Measurements from ENCODE around the gene TEX47. TPM values are rescaled to one million over a fixed set of nuclear protein-coding genes. Genes with fewer than 3 reads are reported as not detected.

Gene TEX47
- total RNA-seq, 2 experiments from 2014 or later = not detected

DNA sequence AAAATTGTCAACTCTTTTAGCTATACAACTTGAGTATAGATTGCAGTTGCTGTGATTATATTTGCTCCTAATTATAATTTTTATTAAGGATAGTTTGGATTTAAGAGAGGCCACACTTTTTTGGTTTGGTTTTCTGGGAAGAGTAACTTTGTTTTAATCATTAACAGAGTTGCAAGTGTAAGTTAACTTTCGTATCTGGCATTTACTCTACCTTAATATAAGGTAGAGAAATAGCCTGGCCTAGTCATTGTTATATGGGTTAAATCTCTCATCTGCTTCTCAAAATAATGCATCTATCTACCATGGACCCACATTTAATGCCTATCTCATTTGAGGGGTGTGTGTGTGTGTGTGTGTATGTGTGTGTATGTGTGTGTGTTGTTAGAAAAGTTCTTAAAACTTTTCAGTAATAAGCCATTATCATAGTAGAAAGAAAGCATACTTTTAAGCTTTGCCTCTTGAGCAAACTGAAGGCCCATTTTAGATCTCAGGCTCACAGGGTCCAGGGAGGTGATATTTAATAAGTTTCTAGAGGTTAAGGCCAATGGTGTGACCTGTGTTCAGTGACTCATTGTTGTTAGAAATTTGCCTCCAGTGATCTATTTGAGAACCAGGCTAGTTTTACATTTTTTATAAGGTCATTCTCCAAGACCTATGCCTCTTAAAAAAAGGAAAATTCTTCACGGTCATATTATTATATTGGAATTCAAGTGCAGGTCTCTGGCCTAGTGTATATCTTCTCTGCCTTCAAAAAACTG lies 10.9 kb upstream of the TEX47 start:
- ChIA-PET POLR2A (interaction anchor here (0.5 kb wide), 1 partner anchor 1291 kb away, joined by 3 read pairs; no protein-coding TSS in a partner anchor), CTCF (ENCODE audit: unreplicated experiment) (no interaction called here)
- Histone ChIP-seq H3K4me1 (ENCODE audit: insufficient read depth, low read length, poor library complexity, severe bottlenecking) (no peaks in the 10 kb centered on the region), H4K20me1 (ENCODE audit: insufficient read depth, low read length) (no peaks in the 10 kb centered on the region), H3K4me3 (ENCODE audit: low read depth, low read length, poor library complexity, severe bottlenecking) (no peak overlapping the region), H3K79me2 (ENCODE audit: insufficient read depth, low read depth, low read length) (no peaks in the 10 kb centered on the region), H3K36me3 (ENCODE audit: insufficient read depth, low read length) (no peaks in the 10 kb centered on the region), H3K4me2 (ENCODE audit: low read length) (no peak overlapping the region), H3K9me3 (ENCODE audit: low read length) (no peaks in the 10 kb centered on the region), H3K9me2 (ENCODE audit: insufficient read depth, low read length) (no peaks in the 10 kb centered on the region), H3K27ac (ENCODE audit: low read depth, low read length, poor library complexity, severe bottlenecking) (no peak overlapping the region), H2AFZ (ENCODE audit: low read length) (no peak overlapping the region)
- DNase-seq (ENCODE audit: low spot score) = no peak
- BruUV-seq (replicated peaks) = no TSS peak
- intact Hi-C loops (cut with micrococcal nuclease; ENCODE audit: unreplicated experiment) = no loop called here
- TF ChIP-seq EZH2phosphoT487 (IDR thresholded peaks at IDR 0.05; ENCODE audit: borderline replicate concordance, low read depth, low read length) = no peak
- no peak for TF ChIP-seq CTCF (conservative IDR thresholded peaks at IDR 0.05; ENCODE audit: low read length)

DNA sequence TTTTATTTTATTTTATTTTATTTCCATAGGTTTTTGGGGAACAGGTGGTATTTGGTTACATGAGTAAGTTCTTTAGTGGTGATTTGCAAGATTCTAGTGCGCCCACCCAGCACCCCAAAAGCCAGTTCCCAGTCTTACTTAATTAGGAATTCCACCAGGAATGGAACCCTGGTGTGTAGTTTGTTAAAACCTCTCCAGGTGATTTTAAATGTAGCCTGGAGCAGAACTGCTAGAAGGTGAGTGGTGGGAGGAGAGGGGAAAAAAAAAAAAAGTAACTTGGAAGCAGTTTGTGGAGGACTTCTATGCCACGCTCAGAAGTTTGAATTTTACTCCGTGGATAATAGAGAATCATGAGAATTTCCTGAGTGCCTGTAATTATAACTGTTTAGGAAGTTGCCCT lies 5.5 kb upstream of the TEX47 start:
- Histone ChIP-seq H4K20me1 (ENCODE audit: insufficient read depth, low read length) (no peaks in the 10 kb centered on the region), H2AFZ (ENCODE audit: low read length) (no peak overlapping the region), H3K9me2 (ENCODE audit: insufficient read depth, low read length) (no peaks in the 10 kb centered on the region), H3K9me3 (ENCODE audit: low read length) (no peaks in the 10 kb centered on the region), H3K4me3 (ENCODE audit: low read depth, low read length, poor library complexity, severe bottlenecking) (no peak overlapping the region), H3K36me3 (ENCODE audit: insufficient read depth, low read length) (no peaks in the 10 kb centered on the region), H3K4me1 (ENCODE audit: insufficient read depth, low read length, poor library complexity, severe bottlenecking) (no peaks in the 10 kb centered on the region), H3K79me2 (ENCODE audit: insufficient read depth, low read depth, low read length) (no peaks in the 10 kb centered on the region), H3K4me2 (ENCODE audit: low read length) (no peak overlapping the region), H3K27ac (ENCODE audit: low read depth, low read length, poor library complexity, severe bottlenecking) (no peak overlapping the region)
- intact Hi-C loops (cut with micrococcal nuclease; ENCODE audit: unreplicated experiment) = no loop called here
- DNase-seq (ENCODE audit: low spot score) = no peak
- ChIA-PET CTCF (ENCODE audit: unreplicated experiment) (no interaction called here), POLR2A (interaction anchor here (0.8 kb wide), 1 partner anchor 10 kb away, joined by 3 read pairs; no protein-coding TSS in a partner anchor)
- TF ChIP-seq CTCF (conservative IDR thresholded peaks at IDR 0.05; ENCODE audit: low read length) = no peak
- no peak for TF ChIP-seq EZH2phosphoT487 (IDR thresholded peaks at IDR 0.05; ENCODE audit: borderline replicate concordance, low read depth, low read length)
- no TSS peak for BruUV-seq (replicated peaks)

DNA sequence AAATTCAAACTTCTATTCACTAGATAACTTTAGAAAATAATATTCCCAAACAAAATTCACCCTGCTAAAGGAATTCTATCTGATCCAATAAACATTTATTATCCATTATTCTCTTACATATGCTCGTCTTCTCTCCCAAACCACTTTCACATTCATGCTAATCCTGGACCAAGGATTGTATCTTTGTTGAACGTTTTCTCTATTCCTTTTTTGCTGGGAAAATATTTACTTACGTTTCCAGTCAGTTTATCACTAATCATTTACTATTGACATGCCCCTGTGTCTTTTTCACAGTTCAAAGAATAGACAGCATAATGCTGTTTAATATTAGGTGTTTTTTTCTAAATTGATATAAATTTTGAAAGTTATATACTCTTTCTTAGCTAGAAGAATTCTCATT lies 3.2 kb downstream of the TEX47 start:
- TF ChIP-seq EZH2phosphoT487 (IDR thresholded peaks at IDR 0.05; ENCODE audit: borderline replicate concordance, low read depth, low read length) (no peak), CTCF (conservative IDR thresholded peaks at IDR 0.05; ENCODE audit: low read length) (no peak)
- BruUV-seq (replicated peaks) = no TSS peak
- Histone ChIP-seq H2AFZ (ENCODE audit: low read length) (no peak overlapping the region), H3K4me2 (ENCODE audit: low read length) (no peak overlapping the region), H3K9me2 (ENCODE audit: insufficient read depth, low read length) (no peaks in the 10 kb centered on the region), H4K20me1 (ENCODE audit: insufficient read depth, low read length) (no peaks in the 10 kb centered on the region), H3K27ac (ENCODE audit: low read depth, low read length, poor library complexity, severe bottlenecking) (no peak overlapping the region), H3K4me1 (ENCODE audit: insufficient read depth, low read length, poor library complexity, severe bottlenecking) (no peaks in the 10 kb centered on the region), H3K4me3 (ENCODE audit: low read depth, low read length, poor library complexity, severe bottlenecking) (no peak overlapping the region), H3K79me2 (ENCODE audit: insufficient read depth, low read depth, low read length) (no peaks in the 10 kb centered on the region), H3K36me3 (ENCODE audit: insufficient read depth, low read length) (no peaks in the 10 kb centered on the region), H3K9me3 (ENCODE audit: low read length) (no peaks in the 10 kb centered on the region)
- no peak for DNase-seq (ENCODE audit: low spot score)
- intact Hi-C loops (cut with micrococcal nuclease; ENCODE audit: unreplicated experiment) = no loop called here
- CTCF ChIA-PET (ENCODE audit: unreplicated experiment) = no interaction called here
- POLR2A ChIA-PET = interaction anchor here (1.7 kb wide), 1 partner anchor 13 kb away, joined by 5 read pairs; no protein-coding TSS in a partner anchor
